Measurements from ENCODE around the gene RPL35.

DNA sequence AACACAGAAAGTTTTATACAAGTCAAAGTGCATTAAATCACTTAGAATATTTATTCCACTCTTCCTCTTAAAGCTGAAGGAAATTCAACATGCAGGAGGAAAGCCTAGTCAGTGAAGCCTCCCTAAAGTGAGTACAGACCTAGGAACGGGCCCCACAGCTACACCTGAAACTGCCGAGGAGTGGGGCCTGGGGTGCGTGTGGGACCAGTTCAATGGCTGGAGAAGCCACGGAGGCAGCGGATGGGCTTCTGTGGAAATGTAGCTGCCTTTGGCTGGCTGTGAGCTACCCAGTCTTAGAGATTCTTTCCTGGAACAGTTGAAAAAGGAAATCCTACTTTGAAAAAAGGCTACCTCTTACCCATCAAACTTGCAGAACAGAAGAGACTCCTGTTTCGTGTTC, 16.8 kb upstream of the RPL35 start:
- TF ChIP-seq, protein P1, sequence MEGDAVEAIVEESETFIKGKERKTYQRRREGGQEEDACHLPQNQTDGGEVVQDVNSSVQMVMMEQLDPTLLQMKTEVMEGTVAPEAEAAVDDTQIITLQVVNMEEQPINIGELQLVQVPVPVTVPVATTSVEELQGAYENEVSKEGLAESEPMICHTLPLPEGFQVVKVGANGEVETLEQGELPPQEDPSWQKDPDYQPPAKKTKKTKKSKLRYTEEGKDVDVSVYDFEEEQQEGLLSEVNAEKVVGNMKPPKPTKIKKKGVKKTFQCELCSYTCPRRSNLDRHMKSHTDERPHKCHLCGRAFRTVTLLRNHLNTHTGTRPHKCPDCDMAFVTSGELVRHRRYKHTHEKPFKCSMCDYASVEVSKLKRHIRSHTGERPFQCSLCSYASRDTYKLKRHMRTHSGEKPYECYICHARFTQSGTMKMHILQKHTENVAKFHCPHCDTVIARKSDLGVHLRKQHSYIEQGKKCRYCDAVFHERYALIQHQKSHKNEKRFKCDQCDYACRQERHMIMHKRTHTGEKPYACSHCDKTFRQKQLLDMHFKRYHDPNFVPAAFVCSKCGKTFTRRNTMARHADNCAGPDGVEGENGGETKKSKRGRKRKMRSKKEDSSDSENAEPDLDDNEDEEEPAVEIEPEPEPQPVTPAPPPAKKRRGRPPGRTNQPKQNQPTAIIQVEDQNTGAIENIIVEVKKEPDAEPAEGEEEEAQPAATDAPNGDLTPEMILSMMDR (IDR thresholded peaks at IDR 0.05), result no peak
- TF ChIP-seq POLR2A (IDR thresholded peaks at IDR 0.05) (no peak), POLR2AphosphoS5 (IDR thresholded peaks at IDR 0.05; ENCODE audit: insufficient read depth in 1 of 2, low read depth in 1 of 2) (no peak)

Data from vagina (tissue), 2 donors.